H1 (cell line): ENCODE results near the gene AMN. TPM values are rescaled to one million over a fixed set of nuclear protein-coding genes. Genes with fewer than 3 reads are reported as not detected.

ENCODE experiments used
- ATF2 ChIP-seq: IDR thresholded peaks from 2 replicates; pipeline ENCODE4 v1.6.1; 2012; ENCODE audit warnings: low read length, inconsistent platforms
- polyA plus RNA-seq, 7 experiments: library from polyadenylated mRNA; depleted of rRNA in 3 of 7; stranded (reverse) in 5 of 7; unstranded in 2 of 7; fragments of >200 nt in 5 of 7; fragments of 200-250 nt in 2 of 7; gene quantifications; 1 replicate in 5 of 7; 2 replicates in 1 of 7; 4 replicates in 1 of 7; pipeline versions ENCODE4 v1.2.1 to v1.2.3, GENCODE V29; 2011 to 2013; ENCODE audit warnings: missing spikeins in 2 of 7, mixed read lengths in 2 of 7
- total RNA-seq: library from RNA; stranded (reverse); fragmentation: NEBNext Ultra II Directional; extraction: Animal tissue kit (Norgen Biotek cat#: 25700); gene quantifications from 2 replicates; pipeline ENCODE4 v1.2.1, GENCODE V29; 2021

The AMN gene
- total and polyA plus RNA-seq, 2 of the 8 experiments (the other 6 are each of a cell fraction or from before 2014, with no cell fraction given) = 0.77 to 1.5 TPM

GRCh38 chr14:102938191-102938590 is 15.7 kb downstream of the AMN start (continued):
- no peak for TF ChIP-seq ATF2
